Right atrium auricular region (tissue), 2 donors: ENCODE data around the gene ARAF. TPM values are rescaled to one million over a fixed set of nuclear protein-coding genes. Genes with fewer than 3 reads are reported as not detected.

Experiments used
- DNase-seq: peaks from one replicate; pipeline ENCODE4 v3.0.0-alpha.2; 2019; ENCODE audit warnings: low spot score
- H3K27ac ChIP-seq, 2 donors: fragments of 200-600 bp; sonication (generic); 1 replicate in 1 of 2; 2 replicates in 1 of 2; pipeline ENCODE4 v1.5.1; 2016 to 2019
- H3K27me3 ChIP-seq, 2 donors: fragments of 200-600 bp; sonication (generic); one replicate each; pipeline versions ENCODE4 v1.5.1 to v1.6.0; 2017 to 2019
- H3K36me3 ChIP-seq: fragments of 200-600 bp; sonication (generic); one replicate; pipeline ENCODE4 v1.5.1; 2016
- H3K4me1 ChIP-seq, 2 donors: fragments of 200-600 bp; sonication (generic); one replicate each; pipeline versions ENCODE4 v1.5.1 to v1.6.0; 2017 to 2019
- H3K4me3 ChIP-seq, 2 donors: fragments of 200-600 bp; sonication (generic); 1 replicate in 1 of 2; 2 replicates in 1 of 2; pipeline ENCODE4 v1.5.1; 2017 to 2019; ENCODE audit warnings: mild to moderate bottlenecking in 1 of 2, moderate library complexity in 1 of 2
- H3K9me3 ChIP-seq, 2 donors: fragments of 200-600 bp; sonication (generic); one replicate each; pipeline ENCODE4 v1.5.1; 2019
- CTCF ChIP-seq, 2 donors: fragments of 200-600 bp; sonication (generic); IDR thresholded peaks; one replicate each; pipeline ENCODE4 v1.5.1; 2019; ENCODE audit warnings: antibody characterized with exemption in 2 of 2
- total RNA-seq, 2 donors: library from RNA; depleted of rRNA; stranded (reverse); fragments of >200 nt; gene quantifications; one replicate each; pipeline ENCODE4 v1.1.0, GENCODE V29; 2016

ARAF gene
- total RNA-seq, 2 donors from 2014 or later, result 41.7 to 53.9 TPM

- H3K27ac ChIP-seq, result no peak overlapping the region
- no peaks in the 10 kb centered on the region for H3K27me3 ChIP-seq
- no peaks in the 10 kb centered on the region for H3K36me3 ChIP-seq
- no peak for TF ChIP-seq CTCF (IDR thresholded peaks at IDR 0.05)
- H3K4me1 ChIP-seq, result no peaks in the 10 kb centered on the region
- no peak for DNase-seq
- H3K4me3 ChIP-seq, result no peak overlapping the region
- no peaks in the 10 kb centered on the region for H3K9me3 ChIP-seq
These were observed 23.7 kb downstream of the ARAF start for GRCh38 chrX:47584714-47585113.

- Histone ChIP-seq H3K4me3 (no peak overlapping the region), H3K9me3 (no peaks in the 10 kb centered on the region), H3K27me3 (no peaks in the 10 kb centered on the region), H3K4me1 (no peaks in the 10 kb centered on the region), H3K27ac (no peak overlapping the region), H3K36me3 (no peaks in the 10 kb centered on the region)
- DNase-seq, result peak; percentile 53
- TF ChIP-seq CTCF (IDR thresholded peaks at IDR 0.05), result no peak
These were observed 24.3 kb downstream of the ARAF start for GRCh38 chrX:47585273-47585672.

- H3K4me1 ChIP-seq, result no peaks in the 10 kb centered on the region
- no peaks in the 10 kb centered on the region for H3K27me3 ChIP-seq
- TF ChIP-seq CTCF (IDR thresholded peaks at IDR 0.05), result no peak
- H3K9me3 ChIP-seq, result no peaks in the 10 kb centered on the region
- no peak overlapping the region for H3K27ac ChIP-seq
- peak; percentile 53 for DNase-seq
- no peak overlapping the region for H3K4me3 ChIP-seq
- no peaks in the 10 kb centered on the region for H3K36me3 ChIP-seq
These were observed 25.2 kb downstream of the ARAF start for GRCh38 chrX:47586043-47586787.

- TF ChIP-seq CTCF (IDR thresholded peaks at IDR 0.05), result no peak
- no peak overlapping the region for H3K4me3 ChIP-seq
- H3K9me3 ChIP-seq, result no peaks in the 10 kb centered on the region
- no peak overlapping the region for H3K27ac ChIP-seq
- no peaks in the 10 kb centered on the region for H3K36me3 ChIP-seq
- no peaks in the 10 kb centered on the region for H3K27me3 ChIP-seq
- no peaks in the 10 kb centered on the region for H3K4me1 ChIP-seq
- no peak for DNase-seq
These were observed 26.3 kb downstream of the ARAF start for GRCh38 chrX:47587091-47587891.

GRCh38 chrX:47587906-47588735 is 27.1 kb downstream of the ARAF start:
- no peak overlapping the region for H3K27ac ChIP-seq
- peak; percentile 43 for DNase-seq
- no peaks in the 10 kb centered on the region for H3K27me3 ChIP-seq
- no peak overlapping the region for H3K4me3 ChIP-seq
- H3K36me3 ChIP-seq, result no peaks in the 10 kb centered on the region
- H3K9me3 ChIP-seq, result no peaks in the 10 kb centered on the region
- TF ChIP-seq CTCF (IDR thresholded peaks at IDR 0.05), result no peak
- H3K4me1 ChIP-seq, result no peaks in the 10 kb centered on the region
